ENCODE results near the gene KIF1A.
"Not testable (repeated sequence)": the region's sequence is repeated elsewhere in the genome, so short reads cannot be mapped to it uniquely, and the experiment has no call there.

KIF1A gene

GRCh38 chr2:240678909-240679308 lies 141.1 kb downstream of the KIF1A start:
- DNase-seq, result not testable (repeated sequence)

GRCh38 chr2:240678043-240678442 lies 142.0 kb downstream of the KIF1A start:
- not testable (repeated sequence) for DNase-seq

GRCh38 chr2:240675345-240675744 lies 144.7 kb downstream of the KIF1A start:
- not testable (repeated sequence) for DNase-seq

GRCh38 chr2:240674461-240675184 lies 145.4 kb downstream of the KIF1A start:
- DNase-seq, result not testable (repeated sequence)

- DNase-seq, result no peak
These were observed 147.3 kb downstream of the KIF1A start for GRCh38 chr2:240672701-240673190.

- DNase-seq, result no peak
These were observed 147.8 kb downstream of the KIF1A start for GRCh38 chr2:240672076-240672700.

GRCh38 chr2:240670950-240671349 lies 149.1 kb downstream of the KIF1A start:
- DNase-seq, result no peak

GRCh38 chr2:240670402-240670801 lies 149.6 kb downstream of the KIF1A start:
- no peak for DNase-seq

- no peak for DNase-seq
These were observed 155.4 kb downstream of the KIF1A start for GRCh38 chr2:240664622-240665021.
